HUES6 (cell line): ENCODE results near the gene ZNF212.

ENCODE experiments used
- H3K27ac ChIP-seq: 2 replicates; pipeline ENCODE4 v1.7.0; 2013; ENCODE audit warnings: low read depth, mild to moderate bottlenecking, low read length, inconsistent platforms
- H3K27me3 ChIP-seq: 2 replicates; pipeline ENCODE4 v1.6.1; 2013; ENCODE audit warnings: low read length; ENCODE audit not compliant: control insufficient read depth, insufficient read depth
- H3K36me3 ChIP-seq: 2 replicates; pipeline ENCODE4 v1.6.1; 2013; ENCODE audit warnings: low read length; ENCODE audit not compliant: control insufficient read depth, insufficient read depth
- H3K4me1 ChIP-seq: 2 replicates; pipeline ENCODE4 v1.6.1; 2013; ENCODE audit warnings: low read length; ENCODE audit not compliant: control insufficient read depth, insufficient read depth
- H3K4me3 ChIP-seq: 2 replicates; pipeline ENCODE4 v1.5.1; 2013; ENCODE audit warnings: low read depth, low read length
- H3K9ac ChIP-seq: one replicate; pipeline ENCODE4 v1.6.1; 2013; ENCODE audit warnings: mild to moderate bottlenecking, low read length
- H3K9me3 ChIP-seq: 2 replicates; pipeline ENCODE4 v1.6.1; 2013; ENCODE audit warnings: low read depth, low read length; ENCODE audit not compliant: control insufficient read depth, insufficient read depth

Gene ZNF212

GRCh38 chr7:149287622-149288021 lies 48.2 kb downstream of the ZNF212 start:
- Histone ChIP-seq H3K9me3 (no peaks in the 10 kb centered on the region), H3K27me3 (peaks cover 20% of the 10 kb centered on the region; the same call in 1 of the 2 replicates), H3K36me3 (no peaks in the 10 kb centered on the region), H3K27ac (no peak overlapping the region), H3K4me1 (peaks cover 14% of the 10 kb centered on the region), H3K9ac (no peak overlapping the region), H3K4me3 (no peak overlapping the region)

- Histone ChIP-seq H3K27ac (no peak overlapping the region), H3K9ac (no peak overlapping the region), H3K4me1 (peaks cover 14% of the 10 kb centered on the region), H3K9me3 (no peaks in the 10 kb centered on the region), H3K4me3 (no peak overlapping the region), H3K36me3 (0 out of 2 replicates have a peak, but pooled peaks cover 3% of the 10 kb centered on the region), H3K27me3 (peaks cover 16% of the 10 kb centered on the region; the same call in 1 of the 2 replicates)
Measured at GRCh38 chr7:149289262-149289661, 49.8 kb downstream of the ZNF212 start.

GRCh38 chr7:149289856-149290255 lies 50.4 kb downstream of the ZNF212 start:
- H3K9ac ChIP-seq = no peak overlapping the region
- H3K36me3 ChIP-seq = peaks cover 7% of the 10 kb centered on the region; the same call in 1 of the 2 replicates
- peaks cover 13% of the 10 kb centered on the region; the same call in 1 of the 2 replicates for H3K27me3 ChIP-seq
- no peak overlapping the region for H3K27ac ChIP-seq
- no peak overlapping the region for H3K4me3 ChIP-seq
- peaks cover 9% of the 10 kb centered on the region; the same call in 1 of the 2 replicates for H3K4me1 ChIP-seq
- H3K9me3 ChIP-seq = no peaks in the 10 kb centered on the region

GRCh38 chr7:149291036-149291780 lies 51.8 kb downstream of the ZNF212 start:
- Histone ChIP-seq H3K27me3 (peaks cover 4% of the 10 kb centered on the region; the same call in 1 of the 2 replicates), H3K4me3 (no peak overlapping the region), H3K36me3 (peaks cover 7% of the 10 kb centered on the region; the same call in 1 of the 2 replicates), H3K4me1 (peaks cover under 1% of the 10 kb centered on the region; the same call in 1 of the 2 replicates), H3K27ac (no peak overlapping the region), H3K9ac (no peak overlapping the region), H3K9me3 (no peaks in the 10 kb centered on the region)

GRCh38 chr7:149291781-149292461 lies 52.5 kb downstream of the ZNF212 start:
- no peaks in the 10 kb centered on the region for H3K9me3 ChIP-seq
- H3K9ac ChIP-seq = no peak overlapping the region
- H3K4me3 ChIP-seq = no peak overlapping the region
- H3K27ac ChIP-seq = no peak overlapping the region
- peaks cover 7% of the 10 kb centered on the region; the same call in 1 of the 2 replicates for H3K36me3 ChIP-seq
- no peaks in the 10 kb centered on the region for H3K4me1 ChIP-seq
- no peaks in the 10 kb centered on the region for H3K27me3 ChIP-seq

GRCh38 chr7:149292462-149292823 lies 53.0 kb downstream of the ZNF212 start:
- Histone ChIP-seq H3K9me3 (no peaks in the 10 kb centered on the region), H3K27me3 (no peaks in the 10 kb centered on the region), H3K36me3 (peaks cover 7% of the 10 kb centered on the region; the same call in 1 of the 2 replicates), H3K27ac (no peak overlapping the region), H3K9ac (no peak overlapping the region), H3K4me1 (no peaks in the 10 kb centered on the region), H3K4me3 (no peak overlapping the region)

- no peaks in the 10 kb centered on the region for H3K4me1 ChIP-seq
Measured at GRCh38 chr7:149293338-149293737, 53.9 kb downstream of the ZNF212 start.

GRCh38 chr7:149293946-149294633 lies 54.6 kb downstream of the ZNF212 start:
- no peak overlapping the region for H3K9ac ChIP-seq
- H3K27ac ChIP-seq = no peak overlapping the region
- H3K36me3 ChIP-seq = peaks cover 7% of the 10 kb centered on the region; the same call in 1 of the 2 replicates
- H3K27me3 ChIP-seq = no peaks in the 10 kb centered on the region
- H3K4me3 ChIP-seq = no peak overlapping the region
- no peaks in the 10 kb centered on the region for H3K4me1 ChIP-seq
- H3K9me3 ChIP-seq = peaks cover 7% of the 10 kb centered on the region

More at GRCh38 chr7:149293338-149293737, 53.9 kb downstream of the ZNF212 start:
- H3K36me3 ChIP-seq = peaks cover 7% of the 10 kb centered on the region; the same call in 1 of the 2 replicates
- H3K27ac ChIP-seq = no peak overlapping the region
- no peak overlapping the region for H3K9ac ChIP-seq
- no peaks in the 10 kb centered on the region for H3K9me3 ChIP-seq
- no peak overlapping the region for H3K4me3 ChIP-seq
- H3K27me3 ChIP-seq = no peaks in the 10 kb centered on the region

- H3K9me3 ChIP-seq = peaks cover 10% of the 10 kb centered on the region
- no peak overlapping the region for H3K27ac ChIP-seq
- no peak overlapping the region for H3K9ac ChIP-seq
- peaks cover 7% of the 10 kb centered on the region; the same call in 1 of the 2 replicates for H3K36me3 ChIP-seq
- no peaks in the 10 kb centered on the region for H3K4me1 ChIP-seq
- no peak overlapping the region for H3K4me3 ChIP-seq
- no peaks in the 10 kb centered on the region for H3K27me3 ChIP-seq
Measured at GRCh38 chr7:149294634-149295480, 55.4 kb downstream of the ZNF212 start.

- H3K27me3 ChIP-seq = no peaks in the 10 kb centered on the region
- H3K27ac ChIP-seq = no peak overlapping the region
- H3K4me1 ChIP-seq = no peaks in the 10 kb centered on the region
- peaks cover 7% of the 10 kb centered on the region; the same call in 1 of the 2 replicates for H3K36me3 ChIP-seq
- H3K9me3 ChIP-seq = peaks cover 10% of the 10 kb centered on the region
- no peak overlapping the region for H3K9ac ChIP-seq
- no peak overlapping the region for H3K4me3 ChIP-seq
Measured at GRCh38 chr7:149295481-149295850, 56.0 kb downstream of the ZNF212 start.
